Measurements from ENCODE around the gene TEDC2. TPM values are rescaled to one million over a fixed set of nuclear protein-coding genes. Genes with fewer than 3 reads are reported as not detected.
A peak's percentile ranks its signal among the peaks of the same experiment; 100 is the strongest.

Gene TEDC2
- polyA plus RNA-seq, 3 donors, result 0.28 TPM; not detected in 2

DNA sequence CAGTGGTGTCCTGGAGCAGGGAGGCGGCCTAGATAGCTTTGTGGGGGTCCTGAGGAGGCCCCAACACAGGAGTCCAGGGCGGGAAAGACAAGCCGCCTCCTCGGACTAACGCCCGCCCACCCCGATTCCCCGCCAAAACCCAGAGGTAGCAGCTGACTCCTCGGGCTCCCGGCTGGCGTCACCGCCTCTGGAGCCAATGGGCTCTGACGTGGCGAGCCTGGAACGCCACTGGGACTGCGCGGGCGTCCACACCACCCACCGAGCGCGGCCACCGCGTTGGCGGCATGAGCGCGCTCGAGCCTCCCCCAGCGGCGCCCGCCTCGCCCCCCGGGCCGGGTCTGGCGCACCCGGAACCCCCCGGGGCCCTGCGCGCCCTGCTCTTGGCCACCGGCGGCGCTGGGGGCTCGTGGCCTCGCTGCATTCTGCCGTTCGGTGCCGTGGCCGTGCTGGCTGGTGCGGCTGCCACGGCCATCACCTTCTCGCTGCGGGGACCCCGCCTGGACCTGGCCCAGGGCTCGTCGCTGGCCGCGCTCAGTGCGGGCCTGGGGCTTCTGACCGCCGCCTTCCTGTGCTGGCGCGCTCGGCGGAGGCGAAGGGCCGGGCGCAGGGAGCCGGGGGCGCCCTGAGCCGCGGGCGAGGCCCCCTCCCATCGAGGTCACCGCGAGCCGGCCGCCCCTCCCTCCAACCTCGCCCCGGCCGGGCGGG is 7.8 kb downstream of the TEDC2 start:
- H3K79me2 ChIP-seq (ENCODE audit: insufficient read depth, low read length), result no peaks in the 10 kb centered on the region
- no peak overlapping the region for H3K27ac ChIP-seq (ENCODE audit: low read depth in 1 of 2, low read length in 2 of 2)
- peak overlapping the region; percentile 32 for H3K9ac ChIP-seq (ENCODE audit: insufficient read depth, low read length, poor library complexity, severe bottlenecking)
- Mint-ChIP-seq H3K27ac (no peak overlapping the region), H3K4me3 (peak overlapping the region in 1 of 2 donors; percentile 79), H3K36me3 (peaks cover 5 to 8% of the 10 kb centered on the region in 2 donors), H3K4me1 (peaks cover 24% of the 10 kb centered on the region), H3K27me3 (ENCODE audit: low read depth in 3 of 3) (peaks cover 48 to 64% (median 56%) of the 10 kb centered on the region in 3 donors), H3K9me3 (peaks cover 0 to 8% (median 7%) of the 10 kb centered on the region in 7 donors)
- intact Hi-C loops (cut with micrococcal nuclease), result loop anchor here in 1 of 2 donors (5.0 kb wide), 1 partner anchor 35 kb away; no protein-coding TSS in a partner anchor
- WGBS (ENCODE audit: insufficient coverage), result 1% methylated on average over 68 of the region's 80 CpGs
- peak overlapping the region; percentile 61 for H3K4me2 ChIP-seq (replicated peaks; ENCODE audit: extremely low read depth, low read length, poor library complexity, severe bottlenecking)
- H3K9me3 ChIP-seq (replicated peaks in 1 of 2; ENCODE audit: control insufficient read depth in 1 of 2, insufficient read depth in 1 of 2, low read length in 2 of 2), result peaks cover 0 to 23% of the 10 kb centered on the region in 2 donors
- H2AFZ ChIP-seq (ENCODE audit: insufficient read depth, low read depth, low read length, poor library complexity, severe bottlenecking), result no peak overlapping the region
- TF ChIP-seq CTCF (IDR thresholded peaks at IDR 0.05), result peak; percentile 15
- peaks cover 40 to 51% of the 10 kb centered on the region in 2 donors for H3K27me3 ChIP-seq (ENCODE audit: control insufficient read depth in 2 of 2, insufficient read depth in 2 of 2, low read length in 2 of 2)
- peak overlapping the region in 1 of 3 experiments; percentile 51 for H3K4me3 ChIP-seq (replicated peaks in 1 of 3; ENCODE audit: low read depth in 2 of 3, low read length in 3 of 3)
- peaks cover 22% of the 10 kb centered on the region for H4K20me1 ChIP-seq (ENCODE audit: insufficient read depth, low read length)
- H3K36me3 ChIP-seq (replicated peaks in 1 of 2; ENCODE audit: control insufficient read depth in 1 of 2, insufficient read depth in 2 of 2, low read length in 2 of 2), result no peaks in the 10 kb centered on the region
- DNase-seq, result peak in 1 of 3 donors; percentile 15
- H3K4me1 ChIP-seq (ENCODE audit: control insufficient read depth in 1 of 2, insufficient read depth in 2 of 2, low read length in 2 of 2), result peaks cover 6 to 43% of the 10 kb centered on the region in 2 donors

GRCh38 chr16:2468233-2468724 is 8.4 kb downstream of the TEDC2 start:
- intact Hi-C loops (cut with micrococcal nuclease), result loop anchor here in 1 of 2 donors (5.0 kb wide), 1 partner anchor 34 kb away; no protein-coding TSS in a partner anchor
- no peaks in the 10 kb centered on the region for H3K36me3 ChIP-seq (replicated peaks in 1 of 2; ENCODE audit: control insufficient read depth in 1 of 2, insufficient read depth in 2 of 2, low read length in 2 of 2)
- DNase-seq, result no peak
- Mint-ChIP-seq H3K4me1 (peaks cover 28% of the 10 kb centered on the region), H3K4me3 (peak overlapping the region; percentile 45 to 79), H3K27me3 (ENCODE audit: low read depth in 3 of 3) (peaks cover 54 to 70% (median 62%) of the 10 kb centered on the region in 3 donors), H3K9me3 (peaks cover 0 to 12% (median 7%) of the 10 kb centered on the region in 7 donors), H3K27ac (no peak overlapping the region), H3K36me3 (peaks cover 5 to 12% of the 10 kb centered on the region in 2 donors)
- peak overlapping the region; percentile 32 for H3K9ac ChIP-seq (ENCODE audit: insufficient read depth, low read length, poor library complexity, severe bottlenecking)
- peaks cover 28% of the 10 kb centered on the region for H4K20me1 ChIP-seq (ENCODE audit: insufficient read depth, low read length)
- H3K4me2 ChIP-seq (replicated peaks; ENCODE audit: extremely low read depth, low read length, poor library complexity, severe bottlenecking), result peak overlapping the region; percentile 61
- no peaks in the 10 kb centered on the region for H3K79me2 ChIP-seq (ENCODE audit: insufficient read depth, low read length)
- under 1% methylated on average over 32 of the region's 38 CpGs for WGBS (ENCODE audit: insufficient coverage)
- TF ChIP-seq CTCF (IDR thresholded peaks at IDR 0.05), result no peak
- H3K27ac ChIP-seq (ENCODE audit: low read depth in 1 of 2, low read length in 2 of 2), result no peak overlapping the region
- H3K27me3 ChIP-seq (ENCODE audit: control insufficient read depth in 2 of 2, insufficient read depth in 2 of 2, low read length in 2 of 2), result peaks cover 45 to 57% of the 10 kb centered on the region in 2 donors
- H3K4me3 ChIP-seq (replicated peaks in 1 of 3; ENCODE audit: low read depth in 2 of 3, low read length in 3 of 3), result peak overlapping the region in 1 of 3 experiments; percentile 51
- H3K9me3 ChIP-seq (replicated peaks in 1 of 2; ENCODE audit: control insufficient read depth in 1 of 2, insufficient read depth in 1 of 2, low read length in 2 of 2), result peaks cover 0 to 24% of the 10 kb centered on the region in 2 donors
- peaks cover 10 to 47% of the 10 kb centered on the region in 2 donors for H3K4me1 ChIP-seq (ENCODE audit: control insufficient read depth in 1 of 2, insufficient read depth in 2 of 2, low read length in 2 of 2)
- H2AFZ ChIP-seq (ENCODE audit: insufficient read depth, low read depth, low read length, poor library complexity, severe bottlenecking), result no peak overlapping the region
